WTC11 (cell line): ENCODE data around the gene FBN3. TPM values are rescaled to one million over a fixed set of nuclear protein-coding genes. Genes with fewer than 3 reads are reported as not detected.

Source experiments
- ATAC-seq: fragments of 200-7000 bp; cut with Tn5 transposase; 2 replicates; pipeline ENCODE4 v1.10.0; 2021; ENCODE audit warnings: mild to moderate bottlenecking, moderate library complexity
- CTCF ChIA-PET: fragments of 300-600 bp; sonication (Branson Sonifier 250); formaldehyde crosslinking; loops from one replicate; lab custom pipeline; 2021; ENCODE audit warnings: antibody characterized with exemption; lab: Charles Lee
- POLR2A ChIA-PET: fragments of 350-600 bp; sonication (Branson Sonifier 250); formaldehyde crosslinking; loops from one replicate; lab custom pipeline; 2021; ENCODE audit warnings: antibody characterized with exemption; lab: Charles Lee
- DNase-seq: peaks from one replicate; pipeline ENCODE4 v3.0.0; 2021; ENCODE audit warnings: low spot score
- H3K27ac Mint-ChIP-seq: 2 replicates; pipeline ENCODE4 v1.8.0; 2021; ENCODE audit warnings: mixed read lengths
- H3K27me3 Mint-ChIP-seq: 2 replicates; pipeline ENCODE4 v1.8.0; 2021; ENCODE audit warnings: low read depth, mild to moderate bottlenecking, moderate library complexity, mixed read lengths
- H3K36me3 Mint-ChIP-seq: 2 replicates; pipeline ENCODE4 v1.8.0; 2021; ENCODE audit warnings: mixed read lengths
- H3K4me1 Mint-ChIP-seq: 2 replicates; pipeline ENCODE4 v1.8.0; 2022; ENCODE audit warnings: mixed read lengths
- H3K4me3 Mint-ChIP-seq: 2 replicates; pipeline ENCODE4 v1.8.0; 2021; ENCODE audit warnings: mild to moderate bottlenecking, moderate library complexity, mixed read lengths
- H3K9me3 Mint-ChIP-seq: 2 replicates; pipeline ENCODE4 v1.8.0; 2021; ENCODE audit warnings: mixed read lengths
- GABPB1 ChIP-seq: sonication (generic); formaldehyde crosslinking; IDR thresholded peaks from 2 replicates; pipeline ENCODE4 v1.8.1; 2023; ENCODE audit warnings: mild to moderate bottlenecking, missing genetic modification reagents
- GTF2I ChIP-seq: fragments of 250-450 bp; sonication (Bioruptor Pico); conservative IDR thresholded peaks from 2 replicates; pipeline ENCODE4 v1.4.0; 2021; ENCODE audit warnings: mild to moderate bottlenecking
- HMGA2 ChIP-seq: fragments of 250-450 bp; sonication (Bioruptor Pico); IDR thresholded peaks from 2 replicates; pipeline ENCODE4 v1.4.0; 2021; ENCODE audit warnings: mild to moderate bottlenecking, moderate library complexity
- NR2C2 ChIP-seq: sonication (generic); formaldehyde crosslinking; IDR thresholded peaks from 2 replicates; pipeline ENCODE4 v1.8.0; 2022; ENCODE audit warnings: mild to moderate bottlenecking, missing genetic modification reagents
- PRRX2 ChIP-seq: fragments of 250-450 bp; sonication (Bioruptor Pico); IDR thresholded peaks from 2 replicates; pipeline ENCODE4 v1.8.0; 2021; ENCODE audit warnings: mild to moderate bottlenecking
- RELA ChIP-seq: sonication (generic); formaldehyde crosslinking; IDR thresholded peaks from 2 replicates; pipeline ENCODE4 v1.8.1; 2022; ENCODE audit warnings: missing genetic modification reagents, mild to moderate bottlenecking, borderline replicate concordance
- SMAD4 ChIP-seq: sonication (generic); formaldehyde crosslinking; IDR thresholded peaks from 2 replicates; pipeline ENCODE4 v1.8.0; 2022; ENCODE audit warnings: mild to moderate bottlenecking, missing genetic modification reagents
- SP1 ChIP-seq: sonication (generic); formaldehyde crosslinking; conservative IDR thresholded peaks from 2 replicates; pipeline ENCODE4 v1.8.1; 2022; ENCODE audit warnings: missing genetic modification reagents
- TEAD1 ChIP-seq: sonication (generic); formaldehyde crosslinking; IDR thresholded peaks from 2 replicates; pipeline ENCODE4 v1.8.0; 2022; ENCODE audit warnings: mild to moderate bottlenecking, missing genetic modification reagents
- TEAD4 ChIP-seq: sonication (generic); formaldehyde crosslinking; IDR thresholded peaks from 2 replicates; pipeline ENCODE4 v1.8.0; 2022; ENCODE audit warnings: mild to moderate bottlenecking, missing genetic modification reagents
- ZNF232 ChIP-seq: sonication (generic); formaldehyde crosslinking; IDR thresholded peaks from 2 replicates; pipeline ENCODE4 v1.8.0; 2022; ENCODE audit warnings: mild to moderate bottlenecking, missing genetic modification reagents
- total RNA-seq: library from RNA; stranded (reverse); gene quantifications from 3 replicates; pipeline ENCODE4 v1.2.3, GENCODE V29; 2021
- TF ChIP-seq, protein P1 (sequence below): sonication (generic); formaldehyde crosslinking; IDR thresholded peaks from 2 replicates; pipeline ENCODE4 v1.8.0; 2023; ENCODE audit warnings: missing genetic modification reagents, mild to moderate bottlenecking, borderline replicate concordance
- TF ChIP-seq, protein P2 (sequence below): sonication (generic); formaldehyde crosslinking; IDR thresholded peaks from 2 replicates; pipeline ENCODE4 v1.8.1; 2023; ENCODE audit warnings: mild to moderate bottlenecking, missing genetic modification reagents, moderate library complexity
- TF ChIP-seq, protein P3 (sequence below): sonication (generic); formaldehyde crosslinking; IDR thresholded peaks from 2 replicates; pipeline ENCODE4 v1.8.1; 2022; ENCODE audit warnings: low read depth, mild to moderate bottlenecking, moderate library complexity, missing genetic modification reagents, borderline replicate concordance
- TF ChIP-seq, protein P4 (sequence below): sonication (generic); formaldehyde crosslinking; IDR thresholded peaks from 2 replicates; pipeline ENCODE4 v1.8.1; 2022; ENCODE audit warnings: mild to moderate bottlenecking, moderate library complexity, missing genetic modification reagents

The FBN3 gene
- total RNA-seq, 1 experiment from 2014 or later = 54.8 TPM

DNA sequence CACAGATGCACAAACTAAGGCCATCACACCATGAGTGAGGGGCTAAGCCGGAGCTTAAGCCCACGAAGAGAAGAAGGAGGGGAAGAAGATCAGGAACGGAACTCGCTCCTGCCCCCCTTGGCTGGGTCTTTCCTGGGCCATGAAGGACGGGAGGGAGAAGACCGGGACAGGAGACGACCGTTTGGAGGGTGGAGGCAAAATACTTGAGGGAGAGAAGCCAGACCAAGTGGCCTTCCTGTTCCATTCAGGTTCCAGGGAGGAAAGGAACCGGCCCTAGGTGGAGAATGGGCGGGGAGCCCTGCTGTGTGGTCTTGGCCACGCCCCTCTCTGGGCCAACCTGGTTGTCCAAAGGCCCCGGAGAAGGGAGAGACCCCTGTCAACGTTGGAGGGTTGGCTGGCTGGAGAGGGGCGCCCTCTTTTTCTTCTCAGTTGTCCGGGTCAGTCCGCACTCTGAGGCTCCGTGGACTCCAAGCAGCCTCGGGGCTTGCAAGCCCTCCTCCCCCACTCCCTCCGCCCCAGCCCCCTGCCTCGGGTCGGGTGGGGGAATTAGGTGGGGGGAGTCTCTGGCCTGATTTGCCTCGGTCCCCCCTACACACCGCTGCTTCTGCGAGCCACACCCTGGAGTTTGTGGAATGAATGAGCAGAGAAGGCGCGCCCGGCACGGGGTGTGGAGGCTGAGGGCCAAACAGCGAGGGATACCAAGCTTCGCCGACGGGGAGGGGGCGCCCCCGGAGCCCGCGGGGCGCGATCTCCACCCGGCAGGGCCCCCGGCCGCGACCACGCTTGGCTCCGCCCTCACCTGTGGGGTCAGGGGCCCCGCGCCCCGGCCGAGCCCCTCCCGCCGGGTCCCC, 757 bp downstream of the FBN3 start (continued):
- no peak for TF ChIP-seq TEAD4 (CRISPR knock-in tag)
- TF ChIP-seq GTF2I (CRISPR knock-in tag) = peak; percentile 95
- TF ChIP-seq RELA (CRISPR knock-in tag) = peak; percentile 44; the same call in 1 of the 2 replicates
- TF ChIP-seq SP1 (CRISPR knock-in tag) = peak; percentile 32; the same call in 1 of the 2 replicates
- TF ChIP-seq SMAD4 (CRISPR knock-in tag) = no peak
- no peak for TF ChIP-seq ZNF232 (CRISPR knock-in tag)

DNA sequence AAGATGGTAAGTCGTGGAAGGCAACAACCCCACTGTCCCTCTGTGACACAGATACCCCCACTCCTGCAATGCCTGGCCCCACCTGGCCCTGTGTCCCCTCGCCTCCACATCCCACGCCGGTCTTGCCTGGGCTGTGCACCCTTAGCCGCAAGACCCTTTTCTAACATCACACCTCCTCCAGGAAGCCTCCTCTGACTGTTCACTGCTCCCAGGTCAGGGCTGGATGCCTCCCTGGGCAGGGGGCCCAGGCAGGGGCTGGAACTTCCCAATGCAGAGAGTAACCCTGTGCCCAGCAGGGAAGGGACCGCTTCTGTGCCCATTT, 1.3 kb downstream of the FBN3 start:
- ATAC-seq (no peak), DNase-seq (no peak)
- peak overlapping the region; percentile 76 for H3K27ac Mint-ChIP-seq
- H3K27me3 Mint-ChIP-seq = no peaks in the 10 kb centered on the region; the same call in 1 of the 2 replicates
- H3K4me1 Mint-ChIP-seq = peaks cover 43% of the 10 kb centered on the region
- H3K36me3 Mint-ChIP-seq = no peaks in the 10 kb centered on the region
- H3K4me3 Mint-ChIP-seq = peak overlapping the region; percentile 83
- no peaks in the 10 kb centered on the region for H3K9me3 Mint-ChIP-seq
- TF ChIP-seq, protein P1, sequence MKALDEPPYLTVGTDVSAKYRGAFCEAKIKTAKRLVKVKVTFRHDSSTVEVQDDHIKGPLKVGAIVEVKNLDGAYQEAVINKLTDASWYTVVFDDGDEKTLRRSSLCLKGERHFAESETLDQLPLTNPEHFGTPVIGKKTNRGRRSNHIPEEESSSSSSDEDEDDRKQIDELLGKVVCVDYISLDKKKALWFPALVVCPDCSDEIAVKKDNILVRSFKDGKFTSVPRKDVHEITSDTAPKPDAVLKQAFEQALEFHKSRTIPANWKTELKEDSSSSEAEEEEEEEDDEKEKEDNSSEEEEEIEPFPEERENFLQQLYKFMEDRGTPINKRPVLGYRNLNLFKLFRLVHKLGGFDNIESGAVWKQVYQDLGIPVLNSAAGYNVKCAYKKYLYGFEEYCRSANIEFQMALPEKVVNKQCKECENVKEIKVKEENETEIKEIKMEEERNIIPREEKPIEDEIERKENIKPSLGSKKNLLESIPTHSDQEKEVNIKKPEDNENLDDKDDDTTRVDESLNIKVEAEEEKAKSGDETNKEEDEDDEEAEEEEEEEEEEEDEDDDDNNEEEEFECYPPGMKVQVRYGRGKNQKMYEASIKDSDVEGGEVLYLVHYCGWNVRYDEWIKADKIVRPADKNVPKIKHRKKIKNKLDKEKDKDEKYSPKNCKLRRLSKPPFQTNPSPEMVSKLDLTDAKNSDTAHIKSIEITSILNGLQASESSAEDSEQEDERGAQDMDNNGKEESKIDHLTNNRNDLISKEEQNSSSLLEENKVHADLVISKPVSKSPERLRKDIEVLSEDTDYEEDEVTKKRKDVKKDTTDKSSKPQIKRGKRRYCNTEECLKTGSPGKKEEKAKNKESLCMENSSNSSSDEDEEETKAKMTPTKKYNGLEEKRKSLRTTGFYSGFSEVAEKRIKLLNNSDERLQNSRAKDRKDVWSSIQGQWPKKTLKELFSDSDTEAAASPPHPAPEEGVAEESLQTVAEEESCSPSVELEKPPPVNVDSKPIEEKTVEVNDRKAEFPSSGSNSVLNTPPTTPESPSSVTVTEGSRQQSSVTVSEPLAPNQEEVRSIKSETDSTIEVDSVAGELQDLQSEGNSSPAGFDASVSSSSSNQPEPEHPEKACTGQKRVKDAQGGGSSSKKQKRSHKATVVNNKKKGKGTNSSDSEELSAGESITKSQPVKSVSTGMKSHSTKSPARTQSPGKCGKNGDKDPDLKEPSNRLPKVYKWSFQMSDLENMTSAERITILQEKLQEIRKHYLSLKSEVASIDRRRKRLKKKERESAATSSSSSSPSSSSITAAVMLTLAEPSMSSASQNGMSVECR (CRISPR knock-in tag) = no peak
- TF ChIP-seq, protein P2, sequence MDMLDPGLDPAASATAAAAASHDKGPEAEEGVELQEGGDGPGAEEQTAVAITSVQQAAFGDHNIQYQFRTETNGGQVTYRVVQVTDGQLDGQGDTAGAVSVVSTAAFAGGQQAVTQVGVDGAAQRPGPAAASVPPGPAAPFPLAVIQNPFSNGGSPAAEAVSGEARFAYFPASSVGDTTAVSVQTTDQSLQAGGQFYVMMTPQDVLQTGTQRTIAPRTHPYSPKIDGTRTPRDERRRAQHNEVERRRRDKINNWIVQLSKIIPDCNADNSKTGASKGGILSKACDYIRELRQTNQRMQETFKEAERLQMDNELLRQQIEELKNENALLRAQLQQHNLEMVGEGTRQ (CRISPR knock-in tag) = no peak
- no peak for TF ChIP-seq PRRX2
- TF ChIP-seq HMGA2 (CRISPR knock-in tag) = no peak
- TF ChIP-seq TEAD4 (CRISPR knock-in tag) = no peak
- TF ChIP-seq, protein P3, sequence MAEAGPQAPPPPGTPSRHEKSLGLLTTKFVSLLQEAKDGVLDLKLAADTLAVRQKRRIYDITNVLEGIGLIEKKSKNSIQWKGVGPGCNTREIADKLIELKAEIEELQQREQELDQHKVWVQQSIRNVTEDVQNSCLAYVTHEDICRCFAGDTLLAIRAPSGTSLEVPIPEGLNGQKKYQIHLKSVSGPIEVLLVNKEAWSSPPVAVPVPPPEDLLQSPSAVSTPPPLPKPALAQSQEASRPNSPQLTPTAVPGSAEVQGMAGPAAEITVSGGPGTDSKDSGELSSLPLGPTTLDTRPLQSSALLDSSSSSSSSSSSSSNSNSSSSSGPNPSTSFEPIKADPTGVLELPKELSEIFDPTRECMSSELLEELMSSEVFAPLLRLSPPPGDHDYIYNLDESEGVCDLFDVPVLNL = no peak
- TF ChIP-seq NR2C2 (CRISPR knock-in tag) = no peak
- ChIA-PET POLR2A (no interaction called here), CTCF (interaction anchor here (1.0 to 1.6 kb wide), 3 partner anchors 11 to 105 kb away, joined by 4 to 7 read pairs (median 5); no protein-coding TSS in a partner anchor)

DNA sequence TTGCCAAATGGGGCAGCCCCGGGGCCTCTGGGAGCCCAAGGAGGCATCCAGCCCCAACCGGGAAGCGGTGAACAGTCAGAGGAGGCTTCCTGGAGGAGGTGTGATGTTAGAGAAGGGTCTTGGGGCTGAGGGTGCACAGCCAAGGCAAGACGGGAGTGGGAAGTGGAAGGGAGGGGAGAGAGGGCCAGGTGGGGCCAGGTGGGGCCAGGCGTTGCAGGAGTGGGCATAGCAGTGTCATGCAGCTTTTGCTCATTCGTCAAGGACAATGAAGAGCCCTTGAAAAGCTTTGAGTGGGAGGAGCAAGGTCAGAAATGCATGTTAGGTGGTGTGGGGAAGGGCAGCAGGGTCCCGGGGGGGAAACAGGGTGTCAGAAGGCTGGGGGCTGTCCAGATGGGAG, 1.8 kb downstream of the FBN3 start:
- Mint-ChIP-seq H3K27ac (peak overlapping the region; percentile 70; the same call in 1 of the 2 replicates), H3K4me3 (peak overlapping the region; percentile 83), H3K36me3 (no peaks in the 10 kb centered on the region)
- POLR2A ChIA-PET = no interaction called here
- ATAC-seq (no peak), DNase-seq (no peak)
- no peak for TF ChIP-seq GABPB1 (CRISPR knock-in tag)
- TF ChIP-seq TEAD1 (CRISPR knock-in tag) = no peak
- TF ChIP-seq, protein P4, sequence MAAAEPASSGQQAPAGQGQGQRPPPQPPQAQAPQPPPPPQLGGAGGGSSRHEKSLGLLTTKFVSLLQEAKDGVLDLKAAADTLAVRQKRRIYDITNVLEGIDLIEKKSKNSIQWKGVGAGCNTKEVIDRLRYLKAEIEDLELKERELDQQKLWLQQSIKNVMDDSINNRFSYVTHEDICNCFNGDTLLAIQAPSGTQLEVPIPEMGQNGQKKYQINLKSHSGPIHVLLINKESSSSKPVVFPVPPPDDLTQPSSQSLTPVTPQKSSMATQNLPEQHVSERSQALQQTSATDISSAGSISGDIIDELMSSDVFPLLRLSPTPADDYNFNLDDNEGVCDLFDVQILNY (CRISPR knock-in tag) = no peak
- TF ChIP-seq, protein P2 (CRISPR knock-in tag) = no peak
- TF ChIP-seq, all 79 proteins: peak for 0
- CTCF ChIA-PET = interaction anchor here (1.0 to 1.6 kb wide), 3 partner anchors 11 to 106 kb away, joined by 4 to 7 read pairs (median 5); no protein-coding TSS in a partner anchor
- Mint-ChIP-seq H3K27me3 (no peaks in the 10 kb centered on the region; the same call in 1 of the 2 replicates), H3K4me1 (peaks cover 46% of the 10 kb centered on the region), H3K9me3 (no peaks in the 10 kb centered on the region)
